ENCODE measurements around the gene STH.

The STH gene

DNA sequence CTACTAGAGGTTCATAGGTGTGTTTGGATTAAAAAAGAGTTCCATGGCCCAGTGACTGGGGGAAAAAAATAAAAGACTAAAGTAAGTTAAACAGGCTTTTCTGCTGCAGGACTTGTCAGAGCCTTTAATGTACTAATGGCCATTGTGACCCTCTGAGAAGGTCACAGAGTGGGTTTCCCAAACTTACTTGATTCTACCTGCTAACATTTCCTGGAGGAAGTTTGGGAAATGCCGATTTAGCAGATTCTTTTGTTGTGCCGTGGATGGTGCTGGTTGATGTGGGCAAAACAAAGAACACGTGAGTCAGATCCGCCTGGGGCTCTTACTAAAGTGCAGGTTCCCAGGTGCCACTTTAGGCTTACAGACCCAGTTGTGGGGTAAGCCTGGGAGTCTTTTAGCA, 13.6 kb upstream of the STH start:
- Histone ChIP-seq H3K4me2 (ENCODE audit: low read length) (no peak overlapping the region), H3K27ac (ENCODE audit: low read depth, low read length) (no peak overlapping the region), H3K9me3 (ENCODE audit: control insufficient read depth, insufficient read depth, low read length) (no peaks in the 10 kb centered on the region), H3K9me2 (replicated peaks; ENCODE audit: control insufficient read depth, low read length) (no peaks in the 10 kb centered on the region), H3K36me3 (ENCODE audit: control insufficient read depth, low read length) (no peaks in the 10 kb centered on the region), H4K20me1 (ENCODE audit: control insufficient read depth, insufficient read depth, low read depth, low read length) (no peaks in the 10 kb centered on the region), H3K27me3 (ENCODE audit: control insufficient read depth, low read length) (no peaks in the 10 kb centered on the region), H3K79me2 (ENCODE audit: control insufficient read depth, low read length) (no peaks in the 10 kb centered on the region), H3K4me3 (ENCODE audit: low read length) (no peak overlapping the region), H3F3A (ENCODE audit: control insufficient read depth, insufficient read depth) (no peaks in the 10 kb centered on the region), H3K4me1 (ENCODE audit: control insufficient read depth, low read length) (no peaks in the 10 kb centered on the region)
- TF ChIP-seq EZH2phosphoT487 (IDR thresholded peaks at IDR 0.05; ENCODE audit: borderline replicate concordance, low read length) = no peak
- TF ChIP-seq, protein P1, sequence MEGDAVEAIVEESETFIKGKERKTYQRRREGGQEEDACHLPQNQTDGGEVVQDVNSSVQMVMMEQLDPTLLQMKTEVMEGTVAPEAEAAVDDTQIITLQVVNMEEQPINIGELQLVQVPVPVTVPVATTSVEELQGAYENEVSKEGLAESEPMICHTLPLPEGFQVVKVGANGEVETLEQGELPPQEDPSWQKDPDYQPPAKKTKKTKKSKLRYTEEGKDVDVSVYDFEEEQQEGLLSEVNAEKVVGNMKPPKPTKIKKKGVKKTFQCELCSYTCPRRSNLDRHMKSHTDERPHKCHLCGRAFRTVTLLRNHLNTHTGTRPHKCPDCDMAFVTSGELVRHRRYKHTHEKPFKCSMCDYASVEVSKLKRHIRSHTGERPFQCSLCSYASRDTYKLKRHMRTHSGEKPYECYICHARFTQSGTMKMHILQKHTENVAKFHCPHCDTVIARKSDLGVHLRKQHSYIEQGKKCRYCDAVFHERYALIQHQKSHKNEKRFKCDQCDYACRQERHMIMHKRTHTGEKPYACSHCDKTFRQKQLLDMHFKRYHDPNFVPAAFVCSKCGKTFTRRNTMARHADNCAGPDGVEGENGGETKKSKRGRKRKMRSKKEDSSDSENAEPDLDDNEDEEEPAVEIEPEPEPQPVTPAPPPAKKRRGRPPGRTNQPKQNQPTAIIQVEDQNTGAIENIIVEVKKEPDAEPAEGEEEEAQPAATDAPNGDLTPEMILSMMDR (IDR thresholded peaks at IDR 0.05; ENCODE audit: low read depth, low read length, poor library complexity, severe bottlenecking) = no peak

DNA sequence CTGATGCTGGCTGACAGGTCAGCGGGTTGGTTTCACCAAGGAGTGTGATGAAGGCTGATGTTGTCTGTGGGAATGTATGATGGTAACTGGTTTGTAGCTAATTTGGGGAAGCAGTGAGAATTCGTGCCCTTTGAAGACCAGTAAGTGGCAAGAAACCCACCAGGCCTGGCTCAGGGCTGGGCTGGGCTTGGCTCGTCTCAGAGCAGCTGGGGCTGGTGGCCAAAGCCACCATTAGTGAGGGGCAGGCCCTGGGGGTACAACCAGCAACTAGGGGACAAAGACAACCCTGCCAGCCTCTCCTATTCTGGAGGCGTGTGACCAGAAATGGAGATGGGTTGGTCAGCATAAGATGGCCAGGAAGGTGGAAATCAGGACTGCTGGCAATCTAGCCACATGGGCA, 13.0 kb upstream of the STH start:
- Histone ChIP-seq H3K4me1 (ENCODE audit: control insufficient read depth, low read length) (no peaks in the 10 kb centered on the region), H3K79me2 (ENCODE audit: control insufficient read depth, low read length) (no peaks in the 10 kb centered on the region), H3K4me2 (ENCODE audit: low read length) (no peak overlapping the region), H3F3A (ENCODE audit: control insufficient read depth, insufficient read depth) (no peaks in the 10 kb centered on the region), H3K36me3 (ENCODE audit: control insufficient read depth, low read length) (no peaks in the 10 kb centered on the region), H3K27me3 (ENCODE audit: control insufficient read depth, low read length) (no peaks in the 10 kb centered on the region), H3K4me3 (ENCODE audit: low read length) (no peak overlapping the region), H3K9me2 (replicated peaks; ENCODE audit: control insufficient read depth, low read length) (no peaks in the 10 kb centered on the region), H3K27ac (ENCODE audit: low read depth, low read length) (no peak overlapping the region), H3K9me3 (ENCODE audit: control insufficient read depth, insufficient read depth, low read length) (no peaks in the 10 kb centered on the region), H4K20me1 (ENCODE audit: control insufficient read depth, insufficient read depth, low read depth, low read length) (no peaks in the 10 kb centered on the region)
- TF ChIP-seq EZH2phosphoT487 (IDR thresholded peaks at IDR 0.05; ENCODE audit: borderline replicate concordance, low read length) = no peak
- TF ChIP-seq, protein P1 (IDR thresholded peaks at IDR 0.05; ENCODE audit: low read depth, low read length, poor library complexity, severe bottlenecking) = no peak

DNA sequence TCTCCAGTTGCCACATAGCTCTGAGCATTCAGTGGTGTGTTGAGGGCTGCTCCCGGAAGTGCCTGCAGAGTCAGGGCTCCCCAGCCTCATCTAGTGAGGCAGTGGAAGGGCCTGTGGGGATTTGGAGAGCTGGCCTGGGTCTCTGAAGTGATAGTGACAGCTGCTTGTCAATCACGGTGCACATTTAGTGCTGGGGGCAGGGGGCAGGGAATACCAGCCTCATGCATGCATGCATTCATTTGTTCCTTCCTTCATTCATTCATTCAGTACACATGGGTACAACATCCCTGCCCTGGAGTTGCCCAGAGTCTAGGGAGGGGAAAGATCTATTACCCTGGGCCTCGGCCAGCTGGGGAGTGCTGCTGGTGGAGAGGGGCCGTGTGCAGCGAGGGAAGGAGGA, 11.3 kb upstream of the STH start:
- Histone ChIP-seq H3K27ac (ENCODE audit: low read depth, low read length) (no peak overlapping the region), H3K27me3 (ENCODE audit: control insufficient read depth, low read length) (no peaks in the 10 kb centered on the region), H3K9me3 (ENCODE audit: control insufficient read depth, insufficient read depth, low read length) (no peaks in the 10 kb centered on the region), H3K79me2 (ENCODE audit: control insufficient read depth, low read length) (no peaks in the 10 kb centered on the region), H3K36me3 (ENCODE audit: control insufficient read depth, low read length) (no peaks in the 10 kb centered on the region), H3F3A (ENCODE audit: control insufficient read depth, insufficient read depth) (no peaks in the 10 kb centered on the region), H3K4me3 (ENCODE audit: low read length) (no peak overlapping the region), H3K9me2 (replicated peaks; ENCODE audit: control insufficient read depth, low read length) (no peaks in the 10 kb centered on the region), H3K4me1 (ENCODE audit: control insufficient read depth, low read length) (no peaks in the 10 kb centered on the region), H3K4me2 (ENCODE audit: low read length) (no peak overlapping the region), H4K20me1 (ENCODE audit: control insufficient read depth, insufficient read depth, low read depth, low read length) (no peaks in the 10 kb centered on the region)
- no peak for TF ChIP-seq EZH2phosphoT487 (IDR thresholded peaks at IDR 0.05; ENCODE audit: borderline replicate concordance, low read length)
- TF ChIP-seq, protein P1 (IDR thresholded peaks at IDR 0.05; ENCODE audit: low read depth, low read length, poor library complexity, severe bottlenecking) = no peak

DNA sequence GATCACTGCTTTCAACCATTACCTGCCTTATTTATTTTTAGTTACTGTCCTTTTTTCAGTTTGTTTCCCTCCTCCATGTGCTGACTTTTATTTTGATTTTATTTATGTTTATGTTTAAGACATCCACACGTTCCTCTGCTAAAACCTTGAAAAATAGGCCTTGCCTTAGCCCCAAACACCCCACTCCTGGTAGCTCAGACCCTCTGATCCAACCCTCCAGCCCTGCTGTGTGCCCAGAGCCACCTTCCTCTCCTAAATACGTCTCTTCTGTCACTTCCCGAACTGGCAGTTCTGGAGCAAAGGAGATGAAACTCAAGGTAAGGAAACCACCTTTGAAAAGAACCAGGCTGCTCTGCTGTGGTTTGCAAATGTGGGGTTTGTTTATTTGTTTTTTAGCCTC, 9.3 kb upstream of the STH start:
- H3K9me3 ChIP-seq (ENCODE audit: control insufficient read depth, insufficient read depth, low read length) = no peaks in the 10 kb centered on the region
- no peak for TF ChIP-seq EZH2phosphoT487 (IDR thresholded peaks at IDR 0.05; ENCODE audit: borderline replicate concordance, low read length)
- TF ChIP-seq, protein P1 (IDR thresholded peaks at IDR 0.05; ENCODE audit: low read depth, low read length, poor library complexity, severe bottlenecking) = no peak
- H3K4me2 ChIP-seq (ENCODE audit: low read length) = no peak overlapping the region
- no peaks in the 10 kb centered on the region for H3K79me2 ChIP-seq (ENCODE audit: control insufficient read depth, low read length)
- no peaks in the 10 kb centered on the region for H3K27me3 ChIP-seq (ENCODE audit: control insufficient read depth, low read length)
- no peak overlapping the region for H3K27ac ChIP-seq (ENCODE audit: low read depth, low read length)
- H3K9me2 ChIP-seq (replicated peaks; ENCODE audit: control insufficient read depth, low read length) = no peaks in the 10 kb centered on the region
- no peaks in the 10 kb centered on the region for H4K20me1 ChIP-seq (ENCODE audit: control insufficient read depth, insufficient read depth, low read depth, low read length)
- no peaks in the 10 kb centered on the region for H3K36me3 ChIP-seq (ENCODE audit: control insufficient read depth, low read length)
- H3F3A ChIP-seq (ENCODE audit: control insufficient read depth, insufficient read depth) = no peaks in the 10 kb centered on the region
- H3K4me1 ChIP-seq (ENCODE audit: control insufficient read depth, low read length) = no peaks in the 10 kb centered on the region
- H3K4me3 ChIP-seq (ENCODE audit: low read length) = no peak overlapping the region
